Lower leg skin (tissue), 3 donors: ENCODE measurements around the gene LBHD1.

Source experiments
- CTCF ChIP-seq, 3 donors: fragments of 450-650 bp; IDR thresholded peaks; one replicate each; pipeline ENCODE4 v1.5.1; 2016; ENCODE audit warnings: antibody characterized with exemption in 3 of 3, mild to moderate bottlenecking in 3 of 3, moderate library complexity in 2 of 3
- POLR2A ChIP-seq, 2 donors: fragments of 450-650 bp; IDR thresholded peaks; one replicate each; pipeline ENCODE4 v1.6.1; 2016 to 2017; ENCODE audit warnings: antibody characterized with exemption in 2 of 2, mild to moderate bottlenecking in 1 of 2, moderate library complexity in 1 of 2

- TF ChIP-seq CTCF (IDR thresholded peaks at IDR 0.05), result no peak
- TF ChIP-seq POLR2A (IDR thresholded peaks at IDR 0.05), result no peak
These were observed 5.6 kb upstream of the LBHD1 start for GRCh38 chr11:62677714-62678113.
